Measurements from ENCODE around the gene RAB7A. TPM values are rescaled to one million over a fixed set of nuclear protein-coding genes. Genes with fewer than 3 reads are reported as not detected.

The RAB7A gene
- polyA plus RNA-seq, 3 donors = 192 to 261 (median 223) TPM

GRCh38 chr3:128767094-128767750 is 41.2 kb downstream of the RAB7A start:
- H3K9me3 Mint-ChIP-seq = no peaks in the 10 kb centered on the region
- Histone ChIP-seq H3K79me2 (ENCODE audit: insufficient read depth, low read length) (peaks cover 99% of the 10 kb centered on the region), H3K9me3 (replicated peaks in 1 of 2; ENCODE audit: control insufficient read depth in 1 of 2, insufficient read depth in 1 of 2, low read length in 2 of 2) (no peaks in the 10 kb centered on the region), H4K20me1 (ENCODE audit: insufficient read depth, low read length) (peaks cover 97% of the 10 kb centered on the region), H3K4me1 (ENCODE audit: control insufficient read depth in 1 of 2, insufficient read depth in 2 of 2, low read length in 2 of 2) (peaks cover 12 to 14% of the 10 kb centered on the region in 2 donors), H2AFZ (ENCODE audit: insufficient read depth, low read depth, low read length, poor library complexity, severe bottlenecking) (no peak overlapping the region), H3K4me3 (replicated peaks in 1 of 3; ENCODE audit: low read depth in 2 of 3, low read length in 3 of 3) (no peak overlapping the region), H3K4me2 (replicated peaks; ENCODE audit: extremely low read depth, low read length, poor library complexity, severe bottlenecking) (no peak overlapping the region), H3K27me3 (ENCODE audit: control insufficient read depth in 2 of 2, insufficient read depth in 2 of 2, low read length in 2 of 2) (no peaks in the 10 kb centered on the region), H3K36me3 (replicated peaks in 1 of 2; ENCODE audit: control insufficient read depth in 1 of 2, insufficient read depth in 2 of 2, low read length in 2 of 2) (peaks cover 2 to 25% of the 10 kb centered on the region in 2 donors), H3K27ac (ENCODE audit: low read depth in 1 of 2, low read length in 2 of 2) (peak overlapping the region in 1 of 2 donors; percentile 39), H3K9ac (ENCODE audit: insufficient read depth, low read length, poor library complexity, severe bottlenecking) (no peak overlapping the region)
- H3K36me3 Mint-ChIP-seq = peaks cover 19 to 25% of the 10 kb centered on the region in 2 donors
- TF ChIP-seq CTCF (IDR thresholded peaks at IDR 0.05) = no peak
- no peaks in the 10 kb centered on the region for H3K27me3 Mint-ChIP-seq (ENCODE audit: low read depth in 3 of 3)
- H3K27ac Mint-ChIP-seq = peak overlapping the region; percentile 44 to 79 (median 65)
- DNase-seq = peak in 1 of 3 donors; percentile 56
- 28% methylated on average over 4 of the region's 6 CpGs for WGBS (ENCODE audit: insufficient coverage)
- H3K4me3 Mint-ChIP-seq = peak overlapping the region in 1 of 2 donors; percentile 32
- H3K4me1 Mint-ChIP-seq = peaks cover 48% of the 10 kb centered on the region
- intact Hi-C loops (cut with micrococcal nuclease) = no loop called here

- no peaks in the 10 kb centered on the region for H3K9me3 Mint-ChIP-seq
Observed at GRCh38 chr3:128768471-128768870, 42.5 kb downstream of the RAB7A start.

More at GRCh38 chr3:128768471-128768870, 42.5 kb downstream of the RAB7A start:
- Histone ChIP-seq H3K4me3 (replicated peaks in 1 of 3; ENCODE audit: low read depth in 2 of 3, low read length in 3 of 3) (no peak overlapping the region), H3K4me2 (replicated peaks; ENCODE audit: extremely low read depth, low read length, poor library complexity, severe bottlenecking) (no peak overlapping the region), H3K9me3 (replicated peaks in 1 of 2; ENCODE audit: control insufficient read depth in 1 of 2, insufficient read depth in 1 of 2, low read length in 2 of 2) (no peaks in the 10 kb centered on the region), H2AFZ (ENCODE audit: insufficient read depth, low read depth, low read length, poor library complexity, severe bottlenecking) (no peak overlapping the region), H3K9ac (ENCODE audit: insufficient read depth, low read length, poor library complexity, severe bottlenecking) (no peak overlapping the region), H3K27ac (ENCODE audit: low read depth in 1 of 2, low read length in 2 of 2) (no peak overlapping the region), H3K79me2 (ENCODE audit: insufficient read depth, low read length) (peaks cover 96% of the 10 kb centered on the region), H3K36me3 (replicated peaks in 1 of 2; ENCODE audit: control insufficient read depth in 1 of 2, insufficient read depth in 2 of 2, low read length in 2 of 2) (peaks cover 2 to 25% of the 10 kb centered on the region in 2 donors), H4K20me1 (ENCODE audit: insufficient read depth, low read length) (peaks cover 99% of the 10 kb centered on the region), H3K4me1 (ENCODE audit: control insufficient read depth in 1 of 2, insufficient read depth in 2 of 2, low read length in 2 of 2) (peaks cover 12 to 14% of the 10 kb centered on the region in 2 donors), H3K27me3 (ENCODE audit: control insufficient read depth in 2 of 2, insufficient read depth in 2 of 2, low read length in 2 of 2) (no peaks in the 10 kb centered on the region)
- no peaks in the 10 kb centered on the region for H3K27me3 Mint-ChIP-seq (ENCODE audit: low read depth in 3 of 3)
- H3K4me1 Mint-ChIP-seq = peaks cover 46% of the 10 kb centered on the region
- TF ChIP-seq CTCF (IDR thresholded peaks at IDR 0.05) = no peak
- peak overlapping the region in 1 of 7 donors; percentile 56 for H3K27ac Mint-ChIP-seq
- no peak for DNase-seq
- H3K36me3 Mint-ChIP-seq = peaks cover 18 to 27% of the 10 kb centered on the region in 2 donors
- 100% methylated on average over 2 of the region's 5 CpGs for WGBS (ENCODE audit: insufficient coverage)
- intact Hi-C loops (cut with micrococcal nuclease) = no loop called here
- H3K4me3 Mint-ChIP-seq = no peak overlapping the region

Data from CD14-positive monocyte (primary cell).